OCI-LY1 (cell line): Measurements from ENCODE around the gene STK25.

Source experiments
- H2AFZ ChIP-seq: fragments of 200-600 bp; sonication (generic), shearing (Covaris generic); 2 replicates; pipeline ENCODE4 v1.6.0; 2014; ENCODE audit warnings: antibody characterized with exemption, mild to moderate bottlenecking, low read length
- H3F3A ChIP-seq: fragments of 200-600 bp; sonication (generic), shearing (Covaris generic); 2 replicates; pipeline ENCODE4 v1.6.0; 2014; ENCODE audit warnings: mild to moderate bottlenecking, antibody characterized with exemption, low read length, moderate library complexity; ENCODE audit not compliant: insufficient read depth
- H3K27ac ChIP-seq: fragments of 200-600 bp; sonication (generic); 2 replicates; pipeline ENCODE4 v1.5.1; 2014; ENCODE audit warnings: low read length, mixed run types, mild to moderate bottlenecking, low read depth; ENCODE audit not compliant: poor library complexity, severe bottlenecking
- H3K27me3 ChIP-seq: fragments of 200-600 bp; sonication (generic); 2 replicates; pipeline ENCODE4 v1.6.0; 2014; ENCODE audit warnings: antibody characterized with exemption, mild to moderate bottlenecking, low read length, moderate library complexity; ENCODE audit not compliant: insufficient read depth
- H3K36me3 ChIP-seq: fragments of 200-600 bp; sonication (generic); 2 replicates; pipeline ENCODE4 v1.6.1; 2014; ENCODE audit warnings: mild to moderate bottlenecking, antibody characterized with exemption, low read length, moderate library complexity, mixed read lengths; ENCODE audit not compliant: insufficient read depth
- H3K4me1 ChIP-seq: fragments of 200-600 bp; sonication (generic); 2 replicates; pipeline ENCODE4 v1.5.1; 2014; ENCODE audit warnings: mild to moderate bottlenecking, low read length, moderate library complexity; ENCODE audit not compliant: insufficient read depth, severe bottlenecking
- H3K4me2 ChIP-seq: fragments of 200-600 bp; sonication (generic), shearing (Covaris generic); 2 replicates; pipeline ENCODE4 v1.6.1; 2014; ENCODE audit warnings: low read length
- H3K4me3 ChIP-seq: fragments of 200-600 bp; sonication (generic); 2 replicates; pipeline ENCODE4 v1.5.1; 2014; ENCODE audit warnings: low read length, low read depth, mild to moderate bottlenecking, mixed read lengths; ENCODE audit not compliant: poor library complexity, severe bottlenecking
- H3K79me2 ChIP-seq: fragments of 200-600 bp; shearing (Covaris generic); 2 replicates; pipeline ENCODE4 v1.6.1; 2016; ENCODE audit warnings: mixed run types, low read length, mixed read lengths; ENCODE audit not compliant: insufficient read depth
- H3K9ac ChIP-seq: fragments of 200-600 bp; sonication (generic), shearing (Covaris generic); 2 replicates; pipeline ENCODE4 v1.6.1; 2014; ENCODE audit warnings: mild to moderate bottlenecking, low read length, mixed read lengths
- H3K9me2 ChIP-seq: fragments of 200-600 bp; sonication (generic), shearing (Covaris generic); 2 replicates; pipeline ENCODE4 v1.6.1; 2014; ENCODE audit warnings: low read depth, mild to moderate bottlenecking, low read length, mixed read lengths
- H3K9me3 ChIP-seq: fragments of 200-600 bp; shearing (Covaris generic); 2 replicates; pipeline ENCODE4 v1.6.1; 2014; ENCODE audit warnings: low read length, mixed read lengths
- H4K20me1 ChIP-seq: fragments of 200-600 bp; sonication (generic), shearing (Covaris generic); 2 replicates; pipeline ENCODE4 v1.6.0; 2016; ENCODE audit warnings: mild to moderate bottlenecking, low read length; ENCODE audit not compliant: insufficient read depth
- EZH2 ChIP-seq: fragments of 200-600 bp; sonication (generic), shearing (Covaris generic); IDR thresholded peaks from 2 replicates; pipeline ENCODE4 v1.8.0; 2017; ENCODE audit warnings: borderline replicate concordance, mixed run types, mild to moderate bottlenecking, antibody characterized with exemption, low read length, moderate library complexity, mixed read lengths
- TF ChIP-seq, protein P1 (sequence below): fragments of 200-600 bp; sonication (generic), shearing (Covaris generic); IDR thresholded peaks from 2 replicates; pipeline ENCODE4 v1.5.1; 2017; ENCODE audit warnings: mild to moderate bottlenecking, antibody characterized with exemption, low read length, moderate library complexity, mixed read lengths

The STK25 gene

DNA sequence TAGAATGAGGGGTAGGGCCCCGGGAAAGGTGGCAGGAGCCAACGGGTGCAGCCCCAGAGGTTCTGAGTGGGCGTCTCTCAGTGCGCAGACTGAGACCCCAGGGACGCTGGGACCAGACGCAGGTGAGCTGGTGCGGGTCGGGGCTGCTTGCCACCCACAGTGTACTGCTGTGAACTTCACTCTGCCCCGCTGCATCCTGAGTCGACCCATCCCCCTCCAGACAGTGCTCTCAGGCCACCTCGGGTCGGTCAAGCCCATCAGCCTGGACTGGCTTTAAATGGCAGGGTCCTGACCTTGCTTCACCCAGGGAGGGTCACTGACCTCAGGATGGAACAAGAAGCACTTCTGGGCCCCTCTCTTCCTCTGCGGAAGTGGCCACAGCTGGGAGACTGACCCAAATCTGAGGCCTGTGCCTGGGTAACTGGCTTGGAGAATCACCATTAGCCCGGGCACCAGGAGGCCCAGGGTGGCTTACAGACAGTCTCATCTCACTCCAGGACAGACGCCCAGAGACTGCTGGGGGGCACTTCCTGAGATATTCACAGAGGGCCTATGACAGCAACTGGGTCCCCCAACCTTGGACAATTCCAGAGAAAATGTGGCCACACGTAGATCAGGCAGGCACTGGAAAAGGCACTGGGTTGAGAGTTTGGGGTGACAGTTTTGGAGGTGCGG is 26.5 kb upstream of the STK25 start:
- TF ChIP-seq, protein P1, sequence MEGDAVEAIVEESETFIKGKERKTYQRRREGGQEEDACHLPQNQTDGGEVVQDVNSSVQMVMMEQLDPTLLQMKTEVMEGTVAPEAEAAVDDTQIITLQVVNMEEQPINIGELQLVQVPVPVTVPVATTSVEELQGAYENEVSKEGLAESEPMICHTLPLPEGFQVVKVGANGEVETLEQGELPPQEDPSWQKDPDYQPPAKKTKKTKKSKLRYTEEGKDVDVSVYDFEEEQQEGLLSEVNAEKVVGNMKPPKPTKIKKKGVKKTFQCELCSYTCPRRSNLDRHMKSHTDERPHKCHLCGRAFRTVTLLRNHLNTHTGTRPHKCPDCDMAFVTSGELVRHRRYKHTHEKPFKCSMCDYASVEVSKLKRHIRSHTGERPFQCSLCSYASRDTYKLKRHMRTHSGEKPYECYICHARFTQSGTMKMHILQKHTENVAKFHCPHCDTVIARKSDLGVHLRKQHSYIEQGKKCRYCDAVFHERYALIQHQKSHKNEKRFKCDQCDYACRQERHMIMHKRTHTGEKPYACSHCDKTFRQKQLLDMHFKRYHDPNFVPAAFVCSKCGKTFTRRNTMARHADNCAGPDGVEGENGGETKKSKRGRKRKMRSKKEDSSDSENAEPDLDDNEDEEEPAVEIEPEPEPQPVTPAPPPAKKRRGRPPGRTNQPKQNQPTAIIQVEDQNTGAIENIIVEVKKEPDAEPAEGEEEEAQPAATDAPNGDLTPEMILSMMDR, result no peak
- no peak for TF ChIP-seq EZH2
- Histone ChIP-seq H3K27me3 (peaks cover 6% of the 10 kb centered on the region; the same call in 1 of the 2 replicates), H2AFZ (no peak overlapping the region), H3K27ac (no peak overlapping the region), H3K79me2 (no peaks in the 10 kb centered on the region), H4K20me1 (no peaks in the 10 kb centered on the region), H3F3A (no peaks in the 10 kb centered on the region), H3K36me3 (no peaks in the 10 kb centered on the region), H3K4me2 (no peak overlapping the region), H3K9me2 (no peaks in the 10 kb centered on the region), H3K9ac (no peak overlapping the region), H3K4me3 (no peak overlapping the region), H3K4me1 (no peaks in the 10 kb centered on the region), H3K9me3 (no peaks in the 10 kb centered on the region)

DNA sequence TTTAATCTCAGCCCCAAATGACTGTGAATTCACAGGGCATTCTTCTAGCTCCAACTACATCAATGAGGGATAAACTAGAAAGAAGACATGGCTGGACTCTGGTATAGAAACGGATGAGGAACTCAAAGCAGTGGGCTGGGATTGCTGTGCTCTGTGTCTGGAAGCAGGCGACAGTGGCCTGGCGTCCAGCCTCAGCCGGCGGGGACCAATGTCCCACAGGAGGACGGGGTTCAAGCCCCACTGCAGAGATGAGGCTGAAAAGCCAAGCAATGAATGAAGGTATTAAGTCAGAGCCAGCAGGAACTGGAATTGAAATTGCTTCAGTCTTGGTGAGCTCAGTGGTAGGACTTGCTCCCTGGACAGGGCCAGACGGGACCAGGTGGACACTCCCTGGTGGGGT is 25.9 kb upstream of the STK25 start:
- H3K27ac ChIP-seq, result no peak overlapping the region
- no peak overlapping the region for H3K4me3 ChIP-seq
- H3K36me3 ChIP-seq, result no peaks in the 10 kb centered on the region
- no peaks in the 10 kb centered on the region for H4K20me1 ChIP-seq
- H3K9ac ChIP-seq, result no peak overlapping the region
- no peaks in the 10 kb centered on the region for H3K4me1 ChIP-seq
- no peak overlapping the region for H2AFZ ChIP-seq
- no peak for TF ChIP-seq EZH2
- TF ChIP-seq, protein P1, result no peak
- 0 out of 2 replicates have a peak, but pooled peaks cover 6% of the 10 kb centered on the region for H3K27me3 ChIP-seq
- no peaks in the 10 kb centered on the region for H3K9me2 ChIP-seq
- no peak overlapping the region for H3K4me2 ChIP-seq
- no peaks in the 10 kb centered on the region for H3F3A ChIP-seq
- H3K9me3 ChIP-seq, result no peaks in the 10 kb centered on the region
- no peaks in the 10 kb centered on the region for H3K79me2 ChIP-seq

DNA sequence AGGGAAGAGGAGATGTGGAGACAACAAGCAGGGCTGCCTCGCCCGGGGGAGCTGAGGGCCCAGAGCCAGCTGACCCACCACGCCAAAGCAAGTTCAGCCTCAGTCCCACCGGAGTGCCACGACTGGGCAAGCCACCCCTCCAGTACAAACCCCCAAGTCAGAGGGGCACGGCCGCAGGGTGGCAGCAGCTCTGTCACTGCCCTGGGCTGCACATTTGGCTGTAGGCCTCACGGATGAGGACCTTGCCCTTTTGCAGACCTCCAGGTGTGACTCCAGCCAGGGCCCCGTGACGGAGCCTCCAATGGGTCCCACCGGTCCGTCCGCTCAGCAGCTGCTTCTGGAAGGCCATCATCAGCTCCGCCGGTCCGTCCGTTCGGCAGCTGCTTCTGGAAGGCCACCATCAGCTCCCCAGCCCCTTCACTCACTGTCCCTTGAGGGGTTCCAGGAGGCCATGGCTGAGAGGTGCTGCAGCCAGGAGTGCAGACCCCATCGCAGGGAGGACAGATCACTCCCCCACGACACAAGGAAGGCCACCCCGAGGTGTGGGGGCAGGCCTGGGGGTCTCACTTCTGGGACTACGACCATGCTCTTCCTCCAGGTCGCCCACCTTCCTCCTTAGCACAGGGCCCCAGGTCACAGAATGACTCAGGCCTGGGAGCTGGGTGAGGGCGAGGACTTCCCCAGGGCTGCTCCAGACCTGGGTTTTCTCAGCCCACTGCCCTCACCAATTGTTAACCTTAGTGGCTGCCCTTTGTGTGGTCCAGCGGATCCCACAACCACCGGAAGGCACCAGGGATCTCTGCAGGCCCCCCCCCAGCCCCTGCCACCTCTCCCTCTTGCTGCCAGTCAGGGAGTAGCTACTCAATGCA is 24.6 kb upstream of the STK25 start:
- Histone ChIP-seq H3K79me2 (no peaks in the 10 kb centered on the region), H3K4me2 (no peak overlapping the region), H2AFZ (no peak overlapping the region), H3K9ac (no peak overlapping the region), H3K4me1 (no peaks in the 10 kb centered on the region), H3K27ac (no peak overlapping the region), H3F3A (no peaks in the 10 kb centered on the region), H3K9me2 (no peaks in the 10 kb centered on the region), H3K4me3 (no peak overlapping the region), H4K20me1 (no peaks in the 10 kb centered on the region), H3K36me3 (no peaks in the 10 kb centered on the region), H3K9me3 (no peaks in the 10 kb centered on the region), H3K27me3 (peaks cover 9% of the 10 kb centered on the region; the same call in 1 of the 2 replicates)
- TF ChIP-seq, protein P1, result 0 out of 2 replicates have a peak, but pooled peaks have one; percentile 7
- no peak for TF ChIP-seq EZH2
